Raji (cell line): Measurements from ENCODE around the gene GIMAP7.

Source experiments
- POLR2A ChIP-seq: IDR thresholded peaks from 2 replicates; pipeline ENCODE4 v1.6.1; 2011; ENCODE audit warnings: low read depth, low read length, control low read depth; ENCODE audit not compliant: insufficient read depth

Gene GIMAP7

GRCh38 chr7:150514748-150515222 is at the start of gene GIMAP7:
GIMAP7 (plus strand) TSS chr7:150514872; CDS start chr7:150519975, 5,103 bp downstream.
- no peak for TF ChIP-seq POLR2A

GRCh38 chr7:150464962-150465361 is 49.7 kb upstream of the GIMAP7 start:
- TF ChIP-seq POLR2A = no peak

- no peak for TF ChIP-seq POLR2A
Measured at GRCh38 chr7:150465414-150465813, 49.3 kb upstream of the GIMAP7 start.

GRCh38 chr7:150466477-150466876 is 48.2 kb upstream of the GIMAP7 start:
- no peak for TF ChIP-seq POLR2A

GRCh38 chr7:150468241-150468640 is 46.4 kb upstream of the GIMAP7 start:
- no peak for TF ChIP-seq POLR2A

- TF ChIP-seq POLR2A = no peak
Measured at GRCh38 chr7:150471886-150472285, 42.8 kb upstream of the GIMAP7 start.

- no peak for TF ChIP-seq POLR2A
Measured at GRCh38 chr7:150473902-150474301, 40.8 kb upstream of the GIMAP7 start.

GRCh38 chr7:150476285-150476684 is 38.4 kb upstream of the GIMAP7 start:
- TF ChIP-seq POLR2A = no peak

- TF ChIP-seq POLR2A = no peak
Measured at GRCh38 chr7:150476819-150477631, 37.6 kb upstream of the GIMAP7 start.

- no peak for TF ChIP-seq POLR2A
Measured at GRCh38 chr7:150479023-150479716, 35.5 kb upstream of the GIMAP7 start.

- TF ChIP-seq POLR2A = no peak
Measured at GRCh38 chr7:150481186-150481920, 33.3 kb upstream of the GIMAP7 start.

- no peak for TF ChIP-seq POLR2A
Measured at GRCh38 chr7:150481922-150482321, 32.8 kb upstream of the GIMAP7 start.

GRCh38 chr7:150487625-150488024 is 27.0 kb upstream of the GIMAP7 start:
- TF ChIP-seq POLR2A = no peak

- TF ChIP-seq POLR2A = no peak
Measured at GRCh38 chr7:150489782-150490181, 24.9 kb upstream of the GIMAP7 start.

GRCh38 chr7:150502519-150502918 is 12.2 kb upstream of the GIMAP7 start:
- no peak for TF ChIP-seq POLR2A

GRCh38 chr7:150503155-150503554 is 11.5 kb upstream of the GIMAP7 start:
- no peak for TF ChIP-seq POLR2A

GRCh38 chr7:150503581-150503980 is 11.1 kb upstream of the GIMAP7 start:
- no peak for TF ChIP-seq POLR2A
